Osteoblast (primary cell): ENCODE results near the gene PFKL. TPM values are rescaled to one million over a fixed set of nuclear protein-coding genes. Genes with fewer than 3 reads are reported as not detected.

ENCODE experiments used
- DNase-seq: peaks from one replicate; pipeline ENCODE4 v3.0.0; 2011; ENCODE audit warnings: low spot score, mixed read lengths; ENCODE audit not compliant: insufficient read length; ENCODE audit errors: missing footprints
- H2AFZ ChIP-seq: 2 replicates; pipeline ENCODE4 v1.6.0; 2011; ENCODE audit warnings: mild to moderate bottlenecking, low read length
- H3K27ac ChIP-seq: 2 replicates; pipeline ENCODE4 v1.5.1; 2011; ENCODE audit warnings: mild to moderate bottlenecking, low read depth, low read length, moderate library complexity
- H3K27me3 ChIP-seq: 2 replicates; pipeline ENCODE4 v1.6.0; 2012; ENCODE audit warnings: mild to moderate bottlenecking, control low read depth, inconsistent platforms, low read length, moderate library complexity; ENCODE audit not compliant: insufficient read depth
- H3K36me3 ChIP-seq: 2 replicates; pipeline ENCODE4 v1.5.1; 2011; ENCODE audit warnings: mild to moderate bottlenecking, low read length, control low read depth, moderate library complexity; ENCODE audit not compliant: insufficient read depth
- H3K4me1 ChIP-seq: 2 replicates; pipeline ENCODE4 v1.5.1; 2011; ENCODE audit warnings: mild to moderate bottlenecking, low read length, control low read depth, moderate library complexity; ENCODE audit not compliant: insufficient read depth
- H3K4me2 ChIP-seq: 2 replicates; pipeline ENCODE4 v1.6.0; 2011; ENCODE audit warnings: mild to moderate bottlenecking, low read length; ENCODE audit not compliant: insufficient read depth
- H3K4me3 ChIP-seq: fragments of 200-600 bp; sonication (generic); 3 replicates; pipeline ENCODE4 v1.5.1; 2012; ENCODE audit warnings: mild to moderate bottlenecking, low read length, inconsistent platforms; ENCODE audit not compliant: insufficient read depth
- H3K79me2 ChIP-seq: 2 replicates; pipeline ENCODE4 v1.6.0; 2012; ENCODE audit warnings: mild to moderate bottlenecking, low read length, control low read depth, inconsistent platforms; ENCODE audit not compliant: insufficient read depth
- H3K9me3 ChIP-seq: 2 replicates; pipeline ENCODE4 v1.5.1; 2011; ENCODE audit warnings: low read depth, low read length, control low read depth
- H4K20me1 ChIP-seq: 2 replicates; pipeline ENCODE4 v1.6.0; 2012; ENCODE audit warnings: mild to moderate bottlenecking, low read length, control low read depth; ENCODE audit not compliant: insufficient read depth
- CTCF ChIP-seq: IDR thresholded peaks from 2 replicates; pipeline ENCODE4 v1.5.1; 2011; ENCODE audit warnings: mild to moderate bottlenecking, low read depth, low read length, moderate library complexity; ENCODE audit errors: extremely low read depth
- total RNA-seq: library from RNA; depleted of rRNA; stranded (reverse); fragments of >200 nt; gene quantifications from 2 replicates; pipeline ENCODE4 v1.2.3, GENCODE V29; 2012

The PFKL gene
- total RNA-seq, 1 donor: 114 TPM

GRCh38 chr21:44330698-44331097 lies 30.8 kb downstream of the PFKL start:
- H3K4me1 ChIP-seq: no peaks in the 10 kb centered on the region
- H2AFZ ChIP-seq: no peak overlapping the region
- H4K20me1 ChIP-seq: peaks cover under 1% of the 10 kb centered on the region
- H3K27ac ChIP-seq: no peak overlapping the region
- no peak overlapping the region for H3K4me3 ChIP-seq
- no peaks in the 10 kb centered on the region for H3K79me2 ChIP-seq
- no peaks in the 10 kb centered on the region for H3K36me3 ChIP-seq
- H3K9me3 ChIP-seq: no peaks in the 10 kb centered on the region
- TF ChIP-seq CTCF: no peak
- no peak for DNase-seq
- H3K4me2 ChIP-seq: no peak overlapping the region
- H3K27me3 ChIP-seq: no peaks in the 10 kb centered on the region

- Histone ChIP-seq H3K4me3 (no peak overlapping the region), H4K20me1 (no peaks in the 10 kb centered on the region), H3K36me3 (peaks cover under 1% of the 10 kb centered on the region), H3K27ac (no peak overlapping the region), H3K79me2 (no peaks in the 10 kb centered on the region), H3K4me2 (no peak overlapping the region), H3K4me1 (no peaks in the 10 kb centered on the region), H3K9me3 (no peaks in the 10 kb centered on the region), H2AFZ (no peak overlapping the region), H3K27me3 (no peaks in the 10 kb centered on the region)
- no peak for DNase-seq
- no peak for TF ChIP-seq CTCF
Observed at GRCh38 chr21:44331209-44331608, 31.4 kb downstream of the PFKL start.

GRCh38 chr21:44331650-44332307 lies 31.9 kb downstream of the PFKL start:
- no peak for DNase-seq

GRCh38 chr21:44332383-44332782 lies 32.5 kb downstream of the PFKL start:
- Histone ChIP-seq H3K27me3 (no peaks in the 10 kb centered on the region), H4K20me1 (no peaks in the 10 kb centered on the region), H2AFZ (no peak overlapping the region), H3K4me2 (no peak overlapping the region), H3K9me3 (no peaks in the 10 kb centered on the region), H3K4me3 (no peak overlapping the region), H3K79me2 (no peaks in the 10 kb centered on the region), H3K4me1 (no peaks in the 10 kb centered on the region), H3K36me3 (peaks cover 6% of the 10 kb centered on the region), H3K27ac (no peak overlapping the region)
- no peak for DNase-seq
- TF ChIP-seq CTCF: no peak

More at GRCh38 chr21:44331650-44332307, 31.9 kb downstream of the PFKL start:
- Histone ChIP-seq H3K4me2 (no peak overlapping the region), H2AFZ (no peak overlapping the region), H3K36me3 (peaks cover 6% of the 10 kb centered on the region), H3K27ac (no peak overlapping the region), H3K79me2 (no peaks in the 10 kb centered on the region), H3K4me1 (no peaks in the 10 kb centered on the region), H3K27me3 (no peaks in the 10 kb centered on the region), H4K20me1 (no peaks in the 10 kb centered on the region), H3K4me3 (no peak overlapping the region), H3K9me3 (no peaks in the 10 kb centered on the region)
- no peak for TF ChIP-seq CTCF
